ENCODE data around the gene AZI2.

DNA sequence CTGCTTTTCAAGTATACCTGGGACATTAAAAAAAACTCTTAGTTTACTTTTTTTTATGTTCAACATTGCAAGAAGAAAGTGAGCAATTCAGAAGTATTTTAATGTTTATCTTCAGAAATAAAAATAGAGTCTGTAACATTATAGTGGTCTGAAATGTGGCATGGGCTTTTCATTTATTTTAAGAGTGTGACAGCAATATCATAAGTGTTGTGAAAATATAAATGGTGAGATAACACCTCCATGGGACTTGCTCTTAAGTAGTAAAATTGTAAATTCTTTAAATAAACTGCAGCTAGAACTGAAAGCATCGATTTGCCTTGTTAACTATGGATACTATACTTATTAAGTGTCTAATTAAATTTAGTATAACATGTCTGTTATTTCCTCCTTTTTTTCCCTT lies 48.9 kb downstream of the AZI2 start:
- TF ChIP-seq USF2 (IDR thresholded peaks at IDR 0.05; ENCODE audit: borderline replicate concordance, low read depth, low read length) (no peak), EP300 (IDR thresholded peaks at IDR 0.05; ENCODE audit: borderline replicate concordance in 1 of 2, control insufficient read depth in 1 of 2, low read depth in 2 of 2, low read length in 2 of 2) (no peak), POLR2A (IDR thresholded peaks at IDR 0.05; ENCODE audit: low read depth, low read length) (no peak), CBX5 (IDR thresholded peaks at IDR 0.05; ENCODE audit: low read depth) (no peak), NRF1 (conservative IDR thresholded peaks at IDR 0.05; ENCODE audit: low read depth, low read length) (no peak), BRCA1 (IDR thresholded peaks at IDR 0.05; ENCODE audit: low read depth, low read length) (no peak), REST (IDR thresholded peaks at IDR 0.05; ENCODE audit: low read depth, low read length) (no peak)
- TF ChIP-seq, protein P1, sequence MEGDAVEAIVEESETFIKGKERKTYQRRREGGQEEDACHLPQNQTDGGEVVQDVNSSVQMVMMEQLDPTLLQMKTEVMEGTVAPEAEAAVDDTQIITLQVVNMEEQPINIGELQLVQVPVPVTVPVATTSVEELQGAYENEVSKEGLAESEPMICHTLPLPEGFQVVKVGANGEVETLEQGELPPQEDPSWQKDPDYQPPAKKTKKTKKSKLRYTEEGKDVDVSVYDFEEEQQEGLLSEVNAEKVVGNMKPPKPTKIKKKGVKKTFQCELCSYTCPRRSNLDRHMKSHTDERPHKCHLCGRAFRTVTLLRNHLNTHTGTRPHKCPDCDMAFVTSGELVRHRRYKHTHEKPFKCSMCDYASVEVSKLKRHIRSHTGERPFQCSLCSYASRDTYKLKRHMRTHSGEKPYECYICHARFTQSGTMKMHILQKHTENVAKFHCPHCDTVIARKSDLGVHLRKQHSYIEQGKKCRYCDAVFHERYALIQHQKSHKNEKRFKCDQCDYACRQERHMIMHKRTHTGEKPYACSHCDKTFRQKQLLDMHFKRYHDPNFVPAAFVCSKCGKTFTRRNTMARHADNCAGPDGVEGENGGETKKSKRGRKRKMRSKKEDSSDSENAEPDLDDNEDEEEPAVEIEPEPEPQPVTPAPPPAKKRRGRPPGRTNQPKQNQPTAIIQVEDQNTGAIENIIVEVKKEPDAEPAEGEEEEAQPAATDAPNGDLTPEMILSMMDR (IDR thresholded peaks at IDR 0.05 in 2 of 3, conservative IDR thresholded peaks at IDR 0.05 in 1 of 3; ENCODE audit: control insufficient read depth in 2 of 3, extremely low read depth in 1 of 3, insufficient read depth in 1 of 3, low read depth in 3 of 3, low read length in 3 of 3), result no peak
- TF ChIP-seq, protein P2, sequence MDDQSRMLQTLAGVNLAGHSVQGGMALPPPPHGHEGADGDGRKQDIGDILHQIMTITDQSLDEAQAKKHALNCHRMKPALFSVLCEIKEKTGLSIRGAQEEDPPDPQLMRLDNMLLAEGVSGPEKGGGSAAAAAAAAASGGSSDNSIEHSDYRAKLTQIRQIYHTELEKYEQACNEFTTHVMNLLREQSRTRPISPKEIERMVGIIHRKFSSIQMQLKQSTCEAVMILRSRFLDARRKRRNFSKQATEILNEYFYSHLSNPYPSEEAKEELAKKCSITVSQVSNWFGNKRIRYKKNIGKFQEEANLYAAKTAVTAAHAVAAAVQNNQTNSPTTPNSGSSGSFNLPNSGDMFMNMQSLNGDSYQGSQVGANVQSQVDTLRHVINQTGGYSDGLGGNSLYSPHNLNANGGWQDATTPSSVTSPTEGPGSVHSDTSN (IDR thresholded peaks at IDR 0.05; ENCODE audit: insufficient replicate concordance, low read depth, low read length), result no peak
- TF ChIP-seq, protein P3, sequence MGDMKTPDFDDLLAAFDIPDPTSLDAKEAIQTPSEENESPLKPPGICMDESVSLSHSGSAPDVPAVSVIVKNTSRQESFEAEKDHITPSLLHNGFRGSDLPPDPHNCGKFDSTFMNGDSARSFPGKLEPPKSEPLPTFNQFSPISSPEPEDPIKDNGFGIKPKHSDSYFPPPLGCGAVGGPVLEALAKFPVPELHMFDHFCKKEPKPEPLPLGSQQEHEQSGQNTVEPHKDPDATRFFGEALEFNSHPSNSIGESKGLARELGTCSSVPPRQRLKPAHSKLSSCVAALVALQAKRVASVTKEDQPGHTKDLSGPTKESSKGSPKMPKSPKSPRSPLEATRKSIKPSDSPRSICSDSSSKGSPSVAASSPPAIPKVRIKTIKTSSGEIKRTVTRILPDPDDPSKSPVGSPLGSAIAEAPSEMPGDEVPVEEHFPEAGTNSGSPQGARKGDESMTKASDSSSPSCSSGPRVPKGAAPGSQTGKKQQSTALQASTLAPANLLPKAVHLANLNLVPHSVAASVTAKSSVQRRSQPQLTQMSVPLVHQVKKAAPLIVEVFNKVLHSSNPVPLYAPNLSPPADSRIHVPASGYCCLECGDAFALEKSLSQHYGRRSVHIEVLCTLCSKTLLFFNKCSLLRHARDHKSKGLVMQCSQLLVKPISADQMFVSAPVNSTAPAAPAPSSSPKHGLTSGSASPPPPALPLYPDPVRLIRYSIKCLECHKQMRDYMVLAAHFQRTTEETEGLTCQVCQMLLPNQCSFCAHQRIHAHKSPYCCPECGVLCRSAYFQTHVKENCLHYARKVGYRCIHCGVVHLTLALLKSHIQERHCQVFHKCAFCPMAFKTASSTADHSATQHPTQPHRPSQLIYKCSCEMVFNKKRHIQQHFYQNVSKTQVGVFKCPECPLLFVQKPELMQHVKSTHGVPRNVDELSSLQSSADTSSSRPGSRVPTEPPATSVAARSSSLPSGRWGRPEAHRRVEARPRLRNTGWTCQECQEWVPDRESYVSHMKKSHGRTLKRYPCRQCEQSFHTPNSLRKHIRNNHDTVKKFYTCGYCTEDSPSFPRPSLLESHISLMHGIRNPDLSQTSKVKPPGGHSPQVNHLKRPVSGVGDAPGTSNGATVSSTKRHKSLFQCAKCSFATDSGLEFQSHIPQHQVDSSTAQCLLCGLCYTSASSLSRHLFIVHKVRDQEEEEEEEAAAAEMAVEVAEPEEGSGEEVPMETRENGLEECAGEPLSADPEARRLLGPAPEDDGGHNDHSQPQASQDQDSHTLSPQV (IDR thresholded peaks at IDR 0.05), result no peak

Measured in GM12878 (cell line).